Glomerular visceral epithelial cell (primary cell): ENCODE measurements around the gene SHROOM2.

Experiments
- DNase-seq: peaks from one replicate; pipeline ENCODE4 v3.0.0-alpha.2; 2016; ENCODE audit errors: extremely low spot score

Gene SHROOM2

GRCh38 chrX:9862953-9863352 is 76.7 kb downstream of the SHROOM2 start:
- no peak for DNase-seq

GRCh38 chrX:9864011-9864410 is 77.8 kb downstream of the SHROOM2 start:
- DNase-seq, result no peak

- DNase-seq, result no peak
Measured at GRCh38 chrX:9865804-9866472, 79.7 kb downstream of the SHROOM2 start.

GRCh38 chrX:9866633-9867032 is 80.4 kb downstream of the SHROOM2 start:
- no peak for DNase-seq

GRCh38 chrX:9867226-9867625 is 81.0 kb downstream of the SHROOM2 start:
- no peak for DNase-seq

- no peak for DNase-seq
Measured at GRCh38 chrX:9867753-9868152, 81.5 kb downstream of the SHROOM2 start.

GRCh38 chrX:9871701-9872268 is 85.6 kb downstream of the SHROOM2 start:
- DNase-seq, result no peak

- DNase-seq, result no peak
Measured at GRCh38 chrX:9873360-9873759, 87.1 kb downstream of the SHROOM2 start.

GRCh38 chrX:9873952-9874351 is 87.7 kb downstream of the SHROOM2 start:
- DNase-seq, result peak; percentile 1

- DNase-seq, result no peak
Measured at GRCh38 chrX:9874483-9874882, 88.3 kb downstream of the SHROOM2 start.

- DNase-seq, result no peak
Measured at GRCh38 chrX:9875801-9876200, 89.6 kb downstream of the SHROOM2 start.

- no peak for DNase-seq
Measured at GRCh38 chrX:9876201-9876600, 90.0 kb downstream of the SHROOM2 start.

GRCh38 chrX:9878146-9878820 is 92.1 kb downstream of the SHROOM2 start:
- DNase-seq, result no peak

GRCh38 chrX:9880237-9880636 is 94.0 kb downstream of the SHROOM2 start:
- no peak for DNase-seq

GRCh38 chrX:9880870-9881269 is 94.6 kb downstream of the SHROOM2 start:
- no peak for DNase-seq

- DNase-seq, result no peak
Measured at GRCh38 chrX:9882669-9883446, 96.6 kb downstream of the SHROOM2 start.

GRCh38 chrX:9884031-9884779 is 98.0 kb downstream of the SHROOM2 start:
- no peak for DNase-seq

GRCh38 chrX:9885150-9885549 is 98.9 kb downstream of the SHROOM2 start:
- peak; percentile 52 for DNase-seq

GRCh38 chrX:9887659-9888297 is 101.5 kb downstream of the SHROOM2 start:
- no peak for DNase-seq

- no peak for DNase-seq
Measured at GRCh38 chrX:9888953-9889470, 102.8 kb downstream of the SHROOM2 start.

- no peak for DNase-seq
Measured at GRCh38 chrX:9890681-9891091, 104.5 kb downstream of the SHROOM2 start.
